Amygdala (tissue), 56 donors: Measurements from ENCODE around the gene TWIST2.

Experiments
- DNase-seq, 56 donors: peaks; one replicate each; lab custom pipeline; 2025; lab: John Stamatoyannopoulos, UW

Gene TWIST2

DNA sequence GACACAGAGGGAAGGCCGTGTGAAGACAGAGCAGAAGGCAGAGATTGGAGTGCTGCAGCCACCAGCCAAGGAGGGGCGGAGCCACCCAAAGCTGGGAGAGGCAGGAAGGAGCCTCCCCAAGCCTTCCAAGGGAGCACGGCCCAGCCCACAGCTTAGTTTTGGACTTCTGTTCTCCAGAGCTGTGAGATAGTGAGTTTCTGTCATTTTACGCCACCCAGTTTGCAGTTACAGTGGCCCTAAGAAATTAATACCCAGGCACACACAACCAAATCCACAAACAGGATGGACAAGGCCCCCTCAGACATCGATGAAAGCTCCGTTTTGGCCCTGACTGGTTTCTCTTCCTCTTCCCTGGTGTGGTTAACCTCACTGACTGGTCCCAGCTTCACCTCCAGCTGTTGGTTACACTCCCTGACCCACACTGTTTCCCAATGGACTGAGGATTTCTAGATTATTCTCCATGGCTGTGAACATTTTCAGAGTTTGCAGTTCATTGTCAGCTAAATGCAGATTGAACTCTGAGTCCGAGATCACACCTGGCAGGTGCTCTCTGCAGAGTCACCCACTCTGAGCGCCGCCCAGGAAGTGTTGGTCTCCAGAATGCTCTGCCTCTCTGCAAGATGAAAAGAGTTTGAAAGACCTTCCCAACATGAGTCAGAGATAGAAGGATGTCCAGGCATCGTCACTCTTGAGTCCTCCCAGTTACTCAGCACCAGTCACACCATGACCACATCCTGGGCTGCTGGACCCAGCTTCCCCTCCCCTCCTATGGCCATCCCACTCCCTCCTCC, 100.2 kb downstream of the TWIST2 start:
- no peak for DNase-seq

DNA sequence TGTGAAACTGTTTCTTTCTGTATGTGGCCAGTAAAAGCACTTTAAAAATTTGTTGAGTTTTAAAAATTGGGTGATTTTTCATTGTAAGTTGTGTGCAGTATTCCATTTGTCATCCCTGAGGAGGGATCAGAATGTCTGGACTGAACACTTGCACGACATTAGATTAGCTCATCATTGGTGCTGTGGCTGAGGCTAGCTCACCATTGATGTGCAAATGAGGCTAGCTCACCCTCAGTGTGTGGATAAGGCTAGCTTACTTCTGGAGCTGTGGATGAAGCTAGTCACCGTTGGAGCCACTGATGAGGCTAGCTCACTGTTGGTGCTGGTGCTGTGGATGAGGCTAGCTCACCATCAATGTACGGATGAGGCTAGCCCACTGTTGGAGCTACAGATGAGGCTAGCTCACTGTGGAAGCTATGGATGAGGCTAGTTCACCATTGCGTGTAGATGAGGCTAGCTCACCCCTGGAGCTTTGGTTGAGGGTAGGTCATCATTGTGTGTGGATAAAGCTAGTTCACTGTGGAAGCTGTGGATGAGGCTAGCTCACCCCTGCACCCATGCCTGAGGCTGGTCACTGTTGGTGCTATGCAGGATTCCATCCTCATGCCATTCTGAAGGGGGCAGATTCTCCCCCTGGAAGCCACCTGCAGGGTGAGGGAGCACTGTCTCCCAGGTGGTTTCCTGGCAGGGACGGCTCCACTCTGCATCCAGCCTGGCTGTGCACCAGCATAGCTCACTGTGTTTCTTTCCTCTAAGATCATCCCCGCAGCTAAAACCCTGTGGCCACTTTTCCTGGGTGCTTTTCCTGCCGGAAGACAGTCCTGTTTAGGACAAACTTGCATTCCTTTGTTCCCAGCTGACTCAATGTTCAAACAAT, 101.1 kb downstream of the TWIST2 start:
- no peak for DNase-seq

DNA sequence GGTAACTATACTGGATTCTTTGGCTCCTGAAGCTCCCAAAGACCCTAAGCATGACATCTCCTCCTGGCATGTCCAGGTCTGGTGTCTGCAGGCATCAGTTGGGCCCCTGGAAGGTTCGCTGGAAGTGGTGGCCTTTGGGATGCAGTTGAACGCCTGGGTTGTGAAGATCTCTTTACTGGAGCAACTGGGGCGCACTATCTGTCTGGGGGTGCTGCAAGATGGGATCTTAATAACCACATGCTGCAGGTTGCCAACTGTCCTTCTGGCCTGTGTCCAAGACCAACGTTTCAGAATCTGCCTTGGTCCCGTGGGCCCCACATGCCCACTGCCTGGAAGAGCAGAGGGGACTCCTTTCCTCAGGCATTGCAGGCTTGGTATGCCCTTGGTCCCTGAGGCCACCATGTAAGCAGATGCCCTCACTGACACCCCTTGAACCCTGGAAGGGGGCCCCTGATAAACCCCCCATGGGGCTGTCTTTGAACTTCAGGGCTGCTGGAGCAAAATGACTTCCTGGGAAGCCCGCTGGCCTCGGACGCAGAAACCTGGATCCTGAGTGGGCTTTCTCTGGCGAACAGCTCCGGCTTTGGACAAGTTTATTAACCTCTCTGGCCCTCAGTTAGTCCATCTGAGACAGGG, 101.9 kb downstream of the TWIST2 start:
- DNase-seq, result no peak

DNA sequence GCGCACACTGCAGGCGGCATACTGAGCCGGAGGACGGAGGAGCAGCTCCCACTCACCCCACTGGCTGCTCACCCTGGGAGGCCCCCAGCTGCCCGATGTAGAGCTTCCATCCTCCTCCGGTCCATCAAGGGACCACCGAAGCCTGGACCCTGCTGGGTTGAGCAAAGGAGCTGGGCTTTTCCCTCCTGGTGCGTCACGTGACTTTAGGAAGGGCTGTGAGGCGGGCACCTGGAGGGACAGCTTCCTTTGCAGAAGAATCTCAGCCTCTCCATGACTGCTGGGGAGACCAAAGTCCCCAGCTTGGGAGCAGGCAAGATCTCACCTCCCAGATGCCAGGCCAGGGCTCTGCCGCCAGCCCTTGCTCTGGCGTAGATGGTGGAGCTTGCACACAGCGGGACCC, 102.7 kb downstream of the TWIST2 start:
- DNase-seq, result no peak

DNA sequence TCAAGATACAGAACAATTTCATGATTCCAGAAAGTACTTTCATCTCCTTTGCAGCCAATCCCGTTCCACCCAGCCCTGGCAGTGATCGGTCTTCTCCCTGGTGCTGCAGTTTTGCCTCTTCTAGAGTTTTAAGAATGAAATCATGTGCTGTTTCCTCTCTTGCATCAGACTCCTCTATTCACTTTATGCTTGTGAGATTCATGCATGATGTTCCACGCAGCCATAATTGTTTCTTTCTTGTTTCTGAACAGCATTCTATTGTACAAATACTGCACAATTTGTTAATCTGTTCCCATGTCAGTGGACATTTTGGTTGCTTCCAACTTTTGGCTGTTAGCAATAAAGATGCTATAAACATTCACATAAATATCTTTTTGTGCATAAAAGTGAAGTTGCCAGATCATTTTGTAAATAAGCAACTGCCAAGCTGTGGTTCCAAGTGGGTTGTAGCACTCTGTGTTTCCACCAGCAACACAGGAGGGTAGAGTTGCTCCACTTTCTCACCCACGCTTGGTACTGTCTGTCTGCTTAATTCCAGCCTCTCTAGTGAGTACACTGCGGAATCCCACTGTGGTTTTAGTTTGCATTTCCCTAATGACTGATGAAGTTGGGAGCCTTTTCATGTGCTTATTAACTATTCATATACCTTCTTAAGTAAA, 104.5 kb downstream of the TWIST2 start:
- peak in 4 of 56 donors; percentile 19 to 40 (median 32) for DNase-seq

DNA sequence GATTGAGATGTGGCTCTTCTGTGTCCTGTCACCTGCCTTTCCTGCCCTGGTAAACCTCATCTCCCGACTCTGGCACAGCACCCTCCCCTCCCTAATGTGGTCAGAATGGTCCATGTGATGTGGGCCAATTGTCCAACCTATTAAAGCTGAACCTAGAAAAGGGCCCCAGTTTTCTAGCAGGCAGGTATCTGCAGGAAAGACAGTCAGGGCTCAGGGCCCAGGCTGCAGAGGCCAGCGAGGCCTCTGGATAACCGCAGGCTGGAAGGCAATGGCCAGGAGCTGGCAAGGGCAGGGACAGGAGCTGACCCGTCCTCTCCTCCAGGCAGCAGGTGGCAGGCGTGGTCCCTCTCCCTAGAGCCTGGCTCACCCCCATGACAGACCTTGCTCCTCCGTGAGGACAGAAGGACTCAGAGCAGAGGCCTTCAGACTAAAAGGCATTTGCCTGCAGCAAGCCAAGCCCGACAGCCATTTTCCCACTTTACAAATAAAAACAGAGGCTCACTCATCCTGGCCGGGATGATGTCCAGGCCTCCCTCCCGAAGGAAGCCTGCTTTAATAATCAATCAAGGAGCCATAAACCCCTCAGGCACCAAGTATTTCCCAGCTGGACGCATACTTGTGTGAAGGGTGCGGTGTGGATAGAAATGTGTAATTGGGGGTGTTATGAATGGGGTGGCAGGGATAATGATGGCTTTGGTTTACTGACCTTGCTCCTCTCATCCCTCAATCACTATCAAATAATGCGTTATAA, 107.1 kb downstream of the TWIST2 start:
- DNase-seq, result no peak

DNA sequence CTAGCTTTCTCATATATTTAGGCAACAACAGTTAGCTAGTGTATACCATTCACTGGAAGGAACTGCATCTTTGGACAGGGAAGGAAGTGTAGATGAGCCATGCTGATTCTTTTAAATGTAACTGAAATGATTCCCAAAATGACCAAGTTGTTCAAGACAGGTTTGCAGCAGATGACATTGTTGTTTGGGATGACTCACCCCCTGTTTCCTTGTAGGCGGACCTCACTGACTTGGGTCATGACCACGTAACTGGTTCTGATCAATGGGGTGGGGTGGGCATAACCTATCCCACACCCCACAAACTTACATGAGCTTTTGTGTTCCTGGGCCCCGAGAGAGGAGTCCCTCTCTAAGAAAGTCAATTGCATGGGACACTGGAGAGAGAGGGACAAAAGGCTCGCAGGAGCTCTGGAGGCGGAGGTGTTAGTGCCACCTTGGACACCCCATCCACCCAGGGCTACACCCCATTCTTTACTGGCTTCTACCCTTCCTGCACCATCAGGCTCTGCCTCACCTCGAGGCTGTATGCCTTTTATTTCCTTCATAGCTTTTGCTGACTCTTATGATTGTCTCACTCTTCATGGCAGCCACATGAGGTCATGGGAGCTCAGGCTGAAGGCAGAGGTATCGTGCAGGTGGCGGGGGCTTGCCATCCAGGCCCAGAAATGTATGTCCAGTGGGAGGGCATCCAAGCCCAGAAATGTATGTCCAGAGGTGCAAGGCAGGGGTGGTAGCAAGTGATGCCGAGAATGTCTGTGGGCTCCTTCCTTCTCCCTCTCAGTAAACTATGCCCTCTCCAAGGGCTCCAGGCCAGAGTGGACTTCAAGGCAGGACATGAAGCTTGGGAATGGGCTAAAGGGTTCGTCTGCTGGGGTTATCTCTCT, 108.0 kb downstream of the TWIST2 start:
- no peak for DNase-seq

DNA sequence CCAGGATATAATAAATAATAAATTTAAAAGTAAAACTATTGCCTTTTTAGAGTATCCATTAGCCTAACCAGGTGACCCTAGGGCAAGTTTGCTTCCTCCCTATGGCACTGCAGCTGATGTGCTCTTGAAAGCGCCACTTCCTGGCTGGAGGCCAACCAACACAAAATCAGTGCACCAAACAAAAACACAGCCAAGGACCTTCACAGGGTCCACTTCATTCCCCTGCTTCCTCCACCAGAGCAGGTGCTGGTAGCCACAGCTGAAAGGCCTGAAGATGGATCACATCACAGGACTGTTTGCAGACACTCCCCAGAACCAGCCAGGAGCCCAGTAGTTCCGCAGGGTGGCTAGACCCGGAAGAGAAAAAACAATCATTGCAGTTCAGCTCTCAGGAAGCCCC, 108.8 kb downstream of the TWIST2 start:
- no peak for DNase-seq
